ENCODE measurements around the gene CDK6.

CDK6 gene

GRCh38 chr7:92661651-92662050 lies 174.7 kb downstream of the CDK6 start:
- DNase-seq (ENCODE audit: low read depth), result no peak
- TF ChIP-seq CTCF (IDR thresholded peaks at IDR 0.05; ENCODE audit: low read depth, low read length, missing control alignments), result no peak
- no peak overlapping the region for H3K4me3 ChIP-seq (ENCODE audit: low read depth, low read length)

GRCh38 chr7:92658671-92659070 lies 177.7 kb downstream of the CDK6 start:
- DNase-seq (ENCODE audit: low read depth), result no peak

DNA sequence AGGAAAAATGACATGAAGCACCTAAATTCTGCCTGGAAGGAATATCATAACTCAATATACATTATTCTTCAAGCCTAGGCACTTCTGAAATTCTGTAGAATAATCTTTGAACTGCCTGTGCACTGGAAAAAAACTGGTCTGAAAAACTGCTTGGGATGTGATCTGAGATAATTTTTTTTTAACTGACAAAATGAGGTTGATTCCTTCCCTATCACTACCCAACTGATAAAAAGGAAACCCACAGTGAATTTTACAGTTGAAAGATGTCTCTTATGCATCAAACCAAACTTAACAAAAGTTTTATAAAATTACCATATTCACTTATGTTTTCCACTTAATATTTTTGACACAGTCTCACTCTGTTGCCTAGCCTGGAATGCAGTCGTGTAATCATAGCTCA lies 179.0 kb downstream of the CDK6 start:
- no peak for DNase-seq (ENCODE audit: low read depth)
- TF ChIP-seq CTCF (IDR thresholded peaks at IDR 0.05; ENCODE audit: low read depth, low read length, missing control alignments), result no peak
- no peak overlapping the region for H3K4me3 ChIP-seq (ENCODE audit: low read depth, low read length)

More at GRCh38 chr7:92658671-92659070, 177.7 kb downstream of the CDK6 start:
- no peak for TF ChIP-seq CTCF (IDR thresholded peaks at IDR 0.05; ENCODE audit: low read depth, low read length, missing control alignments)
- H3K4me3 ChIP-seq (ENCODE audit: low read depth, low read length), result no peak overlapping the region

GRCh38 chr7:92656121-92656520 lies 180.3 kb downstream of the CDK6 start:
- TF ChIP-seq CTCF (IDR thresholded peaks at IDR 0.05; ENCODE audit: low read depth, low read length, missing control alignments), result no peak
- H3K4me3 ChIP-seq (ENCODE audit: low read depth, low read length), result no peak overlapping the region
- DNase-seq (ENCODE audit: low read depth), result no peak

GRCh38 chr7:92655346-92655884 lies 181.0 kb downstream of the CDK6 start:
- DNase-seq (ENCODE audit: low read depth), result no peak
- no peak for TF ChIP-seq CTCF (IDR thresholded peaks at IDR 0.05; ENCODE audit: low read depth, low read length, missing control alignments)
- H3K4me3 ChIP-seq (ENCODE audit: low read depth, low read length), result no peak overlapping the region

DNA sequence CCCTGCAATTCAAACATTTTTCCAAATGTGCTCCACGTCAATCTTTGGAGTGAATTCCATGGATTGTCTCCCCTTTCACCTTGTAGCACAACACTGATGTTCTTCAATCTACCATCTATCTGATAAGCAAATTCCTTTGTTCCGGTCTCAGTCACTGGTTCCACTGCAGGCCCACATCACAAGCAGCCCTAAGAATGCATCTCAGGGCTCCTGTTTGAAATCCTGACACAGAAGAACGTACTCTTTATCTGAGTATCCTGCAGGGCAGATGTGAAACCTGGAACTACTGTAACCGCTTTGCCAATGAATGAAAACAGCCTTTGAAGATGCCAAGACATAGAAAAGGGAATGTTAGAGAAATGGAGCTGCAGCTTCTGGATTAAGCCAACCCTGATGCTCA lies 183.2 kb downstream of the CDK6 start:
- H3K4me3 ChIP-seq (ENCODE audit: low read depth, low read length), result no peak overlapping the region
- DNase-seq (ENCODE audit: low read depth), result no peak
- TF ChIP-seq CTCF (IDR thresholded peaks at IDR 0.05; ENCODE audit: low read depth, low read length, missing control alignments), result no peak

DNA sequence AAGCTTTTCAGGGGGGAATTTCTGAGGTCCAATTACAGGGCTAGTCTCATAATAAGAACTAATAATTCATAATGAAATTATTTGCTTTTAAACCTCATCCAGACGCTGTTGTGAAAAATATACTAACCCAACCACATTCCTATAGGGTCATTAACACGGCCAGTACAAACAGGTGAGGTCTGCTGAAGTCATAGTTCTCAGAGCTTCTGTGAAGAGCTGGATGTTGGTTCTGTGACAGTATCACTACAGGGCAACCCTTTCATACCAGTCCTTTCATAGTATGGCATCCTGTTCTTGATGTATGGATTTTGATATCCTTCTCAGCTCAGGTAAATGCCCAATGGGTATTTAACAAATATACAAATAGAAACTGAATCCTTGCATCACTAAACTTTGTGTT lies 183.8 kb downstream of the CDK6 start:
- H3K4me3 ChIP-seq (ENCODE audit: low read depth, low read length), result no peak overlapping the region
- no peak for TF ChIP-seq CTCF (IDR thresholded peaks at IDR 0.05; ENCODE audit: low read depth, low read length, missing control alignments)
- no peak for DNase-seq (ENCODE audit: low read depth)
